22Rv1 (cell line): ENCODE results near the gene JPH3.

Source experiments
- ZFX ChIP-seq: fragments of 450-650 bp; IDR thresholded peaks from 2 replicates; pipeline ENCODE4 v1.6.1; 2017; ENCODE audit warnings: antibody characterized with exemption, borderline replicate concordance
- TF ChIP-seq, protein P1 (sequence below): fragments of 450-650 bp; IDR thresholded peaks from 2 replicates; pipeline ENCODE4 v1.5.1; 2017; ENCODE audit warnings: mild to moderate bottlenecking

DNA sequence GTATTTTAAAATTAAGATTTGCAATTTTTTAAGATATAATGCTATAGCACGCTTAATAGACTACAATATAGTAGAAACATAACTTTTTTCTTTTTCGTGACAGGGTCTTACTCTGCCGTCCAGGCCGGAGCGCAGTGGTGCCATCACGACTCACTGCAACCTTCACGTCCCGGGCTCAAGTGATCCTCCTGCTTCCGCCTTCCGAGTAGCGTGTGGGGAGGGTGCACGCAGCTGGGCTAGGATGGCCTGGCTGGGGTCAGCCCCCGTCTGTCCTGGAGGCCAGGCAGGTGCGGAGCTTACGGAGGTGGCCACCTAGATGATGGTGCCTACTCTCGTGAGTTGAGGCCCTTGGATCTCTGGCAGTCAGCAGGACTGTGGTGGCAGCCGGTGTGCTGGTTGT lies 50.1 kb downstream of the JPH3 start:
- TF ChIP-seq, protein P1, sequence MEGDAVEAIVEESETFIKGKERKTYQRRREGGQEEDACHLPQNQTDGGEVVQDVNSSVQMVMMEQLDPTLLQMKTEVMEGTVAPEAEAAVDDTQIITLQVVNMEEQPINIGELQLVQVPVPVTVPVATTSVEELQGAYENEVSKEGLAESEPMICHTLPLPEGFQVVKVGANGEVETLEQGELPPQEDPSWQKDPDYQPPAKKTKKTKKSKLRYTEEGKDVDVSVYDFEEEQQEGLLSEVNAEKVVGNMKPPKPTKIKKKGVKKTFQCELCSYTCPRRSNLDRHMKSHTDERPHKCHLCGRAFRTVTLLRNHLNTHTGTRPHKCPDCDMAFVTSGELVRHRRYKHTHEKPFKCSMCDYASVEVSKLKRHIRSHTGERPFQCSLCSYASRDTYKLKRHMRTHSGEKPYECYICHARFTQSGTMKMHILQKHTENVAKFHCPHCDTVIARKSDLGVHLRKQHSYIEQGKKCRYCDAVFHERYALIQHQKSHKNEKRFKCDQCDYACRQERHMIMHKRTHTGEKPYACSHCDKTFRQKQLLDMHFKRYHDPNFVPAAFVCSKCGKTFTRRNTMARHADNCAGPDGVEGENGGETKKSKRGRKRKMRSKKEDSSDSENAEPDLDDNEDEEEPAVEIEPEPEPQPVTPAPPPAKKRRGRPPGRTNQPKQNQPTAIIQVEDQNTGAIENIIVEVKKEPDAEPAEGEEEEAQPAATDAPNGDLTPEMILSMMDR = no peak
- TF ChIP-seq ZFX = no peak
